SH-SY5Y (cell line): ENCODE results near the gene PCP4.

Experiments used
- GATA2 ChIP-seq: IDR thresholded peaks from 2 replicates; pipeline ENCODE4 v1.6.1; 2011; ENCODE audit warnings: mild to moderate bottlenecking, low read depth, low read length
- GATA3 ChIP-seq: IDR thresholded peaks from 2 replicates; pipeline ENCODE4 v1.6.1; 2011; ENCODE audit warnings: low read depth, mild to moderate bottlenecking, low read length, moderate library complexity

DNA sequence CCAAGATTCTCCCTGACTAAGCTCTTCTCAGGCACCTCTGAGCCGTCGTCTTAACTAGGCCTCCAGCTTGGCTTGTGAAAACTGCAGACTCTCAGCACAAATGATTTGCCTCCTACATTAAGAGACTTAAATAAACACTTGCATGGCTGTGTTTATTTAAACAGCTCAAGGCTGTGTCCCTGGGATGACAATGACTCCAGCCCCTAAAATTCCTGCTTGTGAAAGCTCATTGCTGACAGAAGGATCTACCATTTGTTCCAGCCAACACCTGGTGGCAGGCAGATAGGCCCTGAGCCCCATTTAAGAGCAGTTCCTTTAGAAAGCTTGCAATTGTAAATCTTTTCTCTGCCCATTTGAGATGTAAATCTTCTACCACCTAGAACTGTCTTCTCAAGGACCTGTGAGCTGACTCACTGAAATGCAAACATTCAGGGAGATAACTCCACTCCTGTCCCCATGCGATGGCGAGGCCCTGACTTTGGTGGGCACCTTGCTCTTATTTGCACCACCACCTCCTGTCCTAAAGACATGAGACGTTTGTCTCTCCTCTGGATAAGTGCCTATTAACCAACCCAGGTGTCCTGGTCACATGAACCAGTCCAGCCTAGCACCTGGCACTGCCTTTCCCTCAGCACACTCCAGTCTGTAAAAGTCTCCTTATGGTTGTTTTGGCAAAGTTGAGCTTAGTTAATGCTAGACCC is 15.1 kb upstream of the PCP4 start:
- TF ChIP-seq GATA2 (no peak), GATA3 (no peak)
